K562 treated with DMSO at 1 percent for 48 hours (cell line): ENCODE measurements around the gene HTR3D. TPM values are rescaled to one million over a fixed set of nuclear protein-coding genes. Genes with fewer than 3 reads are reported as not detected.

ENCODE experiments used
- total RNA-seq: library from RNA; unstranded; fragments of 300-600 nt; gene quantifications from 2 replicates; pipeline ENCODE4 v1.2.3, GENCODE V29; 2022; ENCODE audit warnings: low replicate concordance; ENCODE audit errors: extremely low read depth

HTR3D gene
- total RNA-seq: not detected in 2 replicates

GRCh38 chr3:184031187-184031792 lies at the start of gene HTR3D:
TSS of gene HTR3D (plus strand) at chr3:184031742. CDS start at chr3:184031742, 0 bp downstream.

GRCh38 chr3:184017672-184018423 lies 13.7 kb upstream of the HTR3D start, which contains the start of gene ABCC5:
TSS of gene ABCC5 (minus strand) at chr3:184017884. CDS start at chr3:184014392, 3,492 bp downstream.

GRCh38 chr3:184052767-184053166 lies 21.2 kb downstream of the HTR3D start, which contains the start of gene HTR3C:
TSS of gene HTR3C (plus strand) at chr3:184053047. CDS start at chr3:184053081, 34 bp downstream.

Other genes with a start within 250 kb of the HTR3D start
- not detected in 2 replicates for gene MAP6D1, start 206.2 kb upstream of the HTR3D start, total RNA-seq
- gene PARL, start 146.9 kb upstream of the HTR3D start, total RNA-seq: not detected in 2 replicates
- gene ABCC5, start 13.9 kb upstream of the HTR3D start, total RNA-seq: not detected in 2 replicates
- gene HTR3C, start 21.3 kb downstream of the HTR3D start, total RNA-seq: not detected in 2 replicates
- gene HTR3E, start 65.3 kb downstream of the HTR3D start, total RNA-seq: not detected in 2 replicates
- not detected in 2 replicates for gene EIF2B5, start 103.6 kb downstream of the HTR3D start, total RNA-seq
- gene DVL3, start 123.6 kb downstream of the HTR3D start, total RNA-seq: not detected in 2 replicates
- 892 TPM in 1 of 2 replicates, not detected in the other for gene AP2M1, start 143.1 kb downstream of the HTR3D start, total RNA-seq
- not detected in 2 replicates for gene ABCF3, start 154.5 kb downstream of the HTR3D start, total RNA-seq
- gene VWA5B2, start 197.8 kb downstream of the HTR3D start, total RNA-seq: not detected in 2 replicates
- gene ALG3, start 217.2 kb downstream of the HTR3D start, total RNA-seq: not detected in 2 replicates
- not detected in 2 replicates for gene EEF1AKMT4, start 217.9 kb downstream of the HTR3D start, total RNA-seq
- not detected in 2 replicates for gene CAMK2N2, start 229.8 kb downstream of the HTR3D start, total RNA-seq
- gene ECE2, start 244.3 kb downstream of the HTR3D start, total RNA-seq: not detected in 2 replicates